ENCODE results near the gene SDHA. TPM values are rescaled to one million over a fixed set of nuclear protein-coding genes. Genes with fewer than 3 reads are reported as not detected.
A peak's percentile ranks its signal among the peaks of the same experiment; 100 is the strongest.

SDHA gene
- total and polyA plus RNA-seq, 2 of the 13 experiments (the other 11 are each of a cell fraction or from before 2014, with no cell fraction given) = 185 to 240 TPM

- no peak overlapping the region for H2AFZ ChIP-seq (ENCODE audit: low read length)
- FAIRE-seq (no peak), ATAC-seq (no peak), DNase-seq (ENCODE audit: low spot score) (no peak)
- TF ChIP-seq HNRNPL (IDR thresholded peaks at IDR 0.05; ENCODE audit: low read depth, low read length) = no peak
- no peak for TF ChIP-seq MED1 (CRISPR knock-in tag; IDR thresholded peaks at IDR 0.05)
- TF ChIP-seq ZNF296 (CRISPR knock-in tag; conservative IDR thresholded peaks at IDR 0.05) = no peak
- no peak for TF ChIP-seq TCF7L2 (IDR thresholded peaks at IDR 0.05; ENCODE audit: low read depth, low read length)
- TF ChIP-seq ZFYVE20 (CRISPR knock-in tag; IDR thresholded peaks at IDR 0.05; ENCODE audit: borderline replicate concordance, low read depth) = no peak
- TF ChIP-seq ZSCAN20 (CRISPR knock-in tag; IDR thresholded peaks at IDR 0.05; ENCODE audit: borderline replicate concordance) = no peak
- TF ChIP-seq ZBTB3 (CRISPR knock-in tag; IDR thresholded peaks at IDR 0.05; ENCODE audit: borderline replicate concordance, low read depth) = no peak
- TF ChIP-seq MAFK (conservative IDR thresholded peaks at IDR 0.05 in 1 of 2, IDR thresholded peaks at IDR 0.05 in 1 of 2; ENCODE audit: low read length in 2 of 2) = no peak
- no peak for TF ChIP-seq SRSF4 (IDR thresholded peaks at IDR 0.05; ENCODE audit: low read depth, low read length, poor library complexity, severe bottlenecking)
- no peak for TF ChIP-seq ZNF678 (CRISPR knock-in tag; IDR thresholded peaks at IDR 0.05)
- TF ChIP-seq NFRKB (IDR thresholded peaks at IDR 0.05) = no peak
- no peak for TF ChIP-seq ZNF468 (CRISPR knock-in tag; IDR thresholded peaks at IDR 0.05)
- TF ChIP-seq GTF3A (CRISPR knock-in tag; conservative IDR thresholded peaks at IDR 0.05) = no peak
- TF ChIP-seq IRF9 (CRISPR knock-in tag; IDR thresholded peaks at IDR 0.05; ENCODE audit: borderline replicate concordance) = no peak
- TF ChIP-seq ZNF260 (CRISPR knock-in tag; IDR thresholded peaks at IDR 0.05; ENCODE audit: borderline replicate concordance, low read depth) = no peak
- no peak for TF ChIP-seq HOXD1 (CRISPR knock-in tag; IDR thresholded peaks at IDR 0.05)
- TF ChIP-seq AKNA (CRISPR knock-in tag; IDR thresholded peaks at IDR 0.05; ENCODE audit: borderline replicate concordance) = no peak
- TF ChIP-seq ZNF552 (CRISPR knock-in tag; IDR thresholded peaks at IDR 0.05; ENCODE audit: borderline replicate concordance) = no peak
- TF ChIP-seq RELA (CRISPR knock-in tag; IDR thresholded peaks at IDR 0.05) = no peak
- TF ChIP-seq TEAD2 (CRISPR knock-in tag; IDR thresholded peaks at IDR 0.05) = no peak
- H3K27ac ChIP-seq (ENCODE audit: extremely low read length, insufficient read depth, low read length) = no peak overlapping the region
- peak overlapping the region; percentile 81 to 99 (median 93) for H3K4me3 ChIP-seq (replicated peaks in 1 of 3; ENCODE audit: insufficient read depth in 1 of 3, low read depth in 2 of 3, low read length in 3 of 3)
- H3K9ac ChIP-seq (ENCODE audit: insufficient read depth, low read depth, low read length) = peak overlapping the region; percentile 93
- 32% methylated on average over 4 of the region's 4 CpGs for WGBS (ENCODE audit: low lambda C conversion rate)
- peaks cover 65% of the 10 kb centered on the region for H3K79me2 ChIP-seq (ENCODE audit: insufficient read depth, low read length)
- intact Hi-C loops (cut with micrococcal nuclease; ENCODE audit: unreplicated experiment) = loop anchor here (2.0 to 10.0 kb wide), 4 partner anchors 31 to 725 kb away; partner anchors contain the start of genes EXOC3 and PDCD6
- H3K9me3 ChIP-seq (ENCODE audit: low read length) = no peaks in the 10 kb centered on the region
- H4K20me1 ChIP-seq (ENCODE audit: insufficient read depth, low read length) = peaks cover 37% of the 10 kb centered on the region
- in situ Hi-C loops (cut with HindIII; ENCODE audit: extremely low pct_ligation_motif_present, low pct_unique_long_range_greater_than_20kb) = no loop called here
- H3K27me3 ChIP-seq (ENCODE audit: control insufficient read depth in 1 of 2, insufficient read depth in 2 of 2, low read length in 2 of 2) = no peaks in the 10 kb centered on the region
- ChIA-PET POLR2A (no interaction called here), CTCF (ENCODE audit: low intra/inter-chr PET ratio, low total read pairs) (no interaction called here)
- peaks cover 9 to 12% of the 10 kb centered on the region in 2 experiments; a peak in 4 of 5 replicates for H3K36me3 ChIP-seq (replicated peaks in 1 of 2; ENCODE audit: control insufficient read depth in 1 of 2, insufficient read depth in 2 of 2, low read length in 2 of 2)
- H3K4me2 ChIP-seq (ENCODE audit: low read depth, low read length) = peak overlapping the region; percentile 94
- peaks cover 31% of the 10 kb centered on the region for H3K4me1 ChIP-seq (ENCODE audit: insufficient read depth, low read length)
- BruUV-seq (replicated peaks) = no TSS peak
These were observed 1.9 kb downstream of the SDHA start for GRCh38 chr5:219991-220390.
